Renal cortical epithelial cell (primary cell): ENCODE data around the gene RRAS. TPM values are rescaled to one million over a fixed set of nuclear protein-coding genes. Genes with fewer than 3 reads are reported as not detected.

Experiments
- DNase-seq: peaks from one replicate; pipeline ENCODE4 v3.0.0-alpha.2; 2011; ENCODE audit warnings: low read depth
- total RNA-seq: library from RNA; depleted of rRNA; stranded (reverse); fragments of >200 nt; gene quantifications from 2 replicates; pipeline ENCODE4 v1.2.3, GENCODE V29; 2014

The RRAS gene
- total RNA-seq, result 32.5 and 40.5 TPM in 2 replicates

GRCh38 chr19:49640113-49640898, at the start of gene RRAS:
RRAS (minus strand) TSS chr19:49640143; CDS start chr19:49640098, 45 bp downstream.
- DNase-seq, result peak; percentile 99

- DNase-seq, result no peak
Observed at GRCh38 chr19:49689133-49690078, 49.5 kb upstream of the RRAS start, which contains the start of gene ADM5. ADM5 (plus strand) TSS chr19:49689594; CDS start chr19:49689838, 244 bp downstream.

DNA sequence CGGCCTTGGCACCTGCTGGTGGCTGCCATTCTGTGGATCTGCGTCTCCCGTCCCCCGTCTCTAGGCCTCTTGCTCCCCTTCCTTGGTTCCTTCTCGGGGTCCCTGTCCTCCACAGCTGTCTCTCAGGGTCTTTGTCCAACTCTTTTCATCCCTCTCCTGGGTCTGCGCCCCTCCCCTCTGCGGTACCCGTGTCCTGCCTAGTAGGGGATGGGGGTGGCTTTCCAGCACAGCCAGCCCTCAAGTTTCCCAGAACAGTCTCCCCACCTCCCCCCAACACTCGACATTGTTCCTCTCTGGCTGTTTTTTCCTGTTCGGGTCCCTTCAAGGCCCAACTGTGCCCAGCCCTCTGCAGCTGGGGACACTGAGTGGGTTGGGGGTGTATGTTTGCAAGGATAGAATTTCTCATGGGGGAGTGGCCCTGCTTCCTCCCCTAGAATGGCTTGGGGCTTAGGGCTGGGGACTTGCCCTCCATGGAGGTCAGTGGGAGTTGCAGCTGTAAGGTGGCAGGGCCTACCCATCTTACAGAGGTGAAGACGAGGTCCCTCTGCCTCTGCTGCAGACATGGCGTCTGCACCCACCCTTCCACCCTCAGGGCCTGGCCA, 48.7 kb upstream of the RRAS start:
- DNase-seq, result no peak

DNA sequence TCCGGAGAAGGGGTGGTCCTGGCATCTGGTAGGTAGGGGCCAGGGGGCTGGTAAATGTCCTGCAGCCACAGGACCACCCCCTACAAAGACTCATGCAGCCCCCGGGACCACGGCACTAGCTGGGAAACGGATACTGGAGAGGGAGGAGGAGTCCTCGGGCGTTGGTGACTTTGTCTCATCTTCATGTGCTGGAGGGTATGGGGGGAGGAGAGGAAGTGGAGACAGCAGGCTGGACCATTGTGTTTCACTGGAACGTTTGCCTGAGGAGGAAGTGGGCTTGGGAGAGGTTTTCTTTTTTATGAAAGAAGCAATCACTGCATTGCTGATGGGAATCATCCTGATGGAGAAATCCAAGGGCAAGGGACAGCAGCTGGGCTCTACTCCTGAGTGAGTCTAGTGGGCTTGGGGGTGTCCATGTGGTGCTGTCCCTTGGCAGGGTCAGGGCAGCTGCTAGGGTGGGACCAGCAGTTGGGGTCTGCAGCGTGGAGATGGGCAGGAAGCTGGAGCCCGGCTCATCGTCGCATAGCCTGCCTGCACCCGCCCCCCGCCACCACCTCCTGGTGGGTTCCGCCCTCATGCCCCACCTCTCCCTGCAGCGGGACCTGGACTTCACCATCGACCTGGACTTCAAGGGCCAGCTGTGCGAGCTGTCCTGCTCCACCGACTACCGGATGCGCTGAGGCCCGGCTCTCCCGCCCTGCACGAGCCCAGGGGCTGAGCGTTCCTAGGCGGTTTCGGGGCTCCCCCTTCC, 47.8 kb upstream of the RRAS start:
- DNase-seq, result no peak

- DNase-seq, result no peak
Observed at GRCh38 chr19:49687150-49687549, 47.2 kb upstream of the RRAS start.

- DNase-seq, result no peak
Observed at GRCh38 chr19:49686503-49687088, 46.7 kb upstream of the RRAS start.

DNA sequence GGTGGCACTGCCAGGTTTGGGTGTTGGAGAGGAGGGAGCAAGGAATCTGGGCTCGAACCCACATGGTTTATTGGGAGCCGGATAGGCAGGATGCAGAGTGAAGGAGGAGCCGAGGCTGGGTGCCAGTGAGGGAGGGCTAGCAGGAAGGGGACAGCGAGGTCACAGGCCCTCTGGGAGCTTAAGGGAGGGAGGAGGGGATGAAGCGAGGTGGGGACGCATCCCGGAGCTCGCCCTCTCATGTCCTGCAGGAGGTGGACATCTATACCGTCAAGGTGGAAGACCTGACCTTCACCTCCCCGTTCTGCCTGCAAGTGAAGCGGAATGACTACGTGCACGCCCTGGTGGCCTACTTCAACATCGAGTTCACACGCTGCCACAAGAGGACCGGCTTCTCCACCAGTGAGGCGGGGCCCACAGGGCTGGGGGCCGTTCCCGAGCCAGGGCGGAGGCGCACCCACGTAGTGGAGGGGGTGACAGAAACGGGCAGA, 45.9 kb upstream of the RRAS start:
- DNase-seq, result no peak

GRCh38 chr19:49684983-49685553, 45.1 kb upstream of the RRAS start:
- no peak for DNase-seq

- no peak for DNase-seq
Observed at GRCh38 chr19:49684251-49684982, 44.5 kb upstream of the RRAS start.

DNA sequence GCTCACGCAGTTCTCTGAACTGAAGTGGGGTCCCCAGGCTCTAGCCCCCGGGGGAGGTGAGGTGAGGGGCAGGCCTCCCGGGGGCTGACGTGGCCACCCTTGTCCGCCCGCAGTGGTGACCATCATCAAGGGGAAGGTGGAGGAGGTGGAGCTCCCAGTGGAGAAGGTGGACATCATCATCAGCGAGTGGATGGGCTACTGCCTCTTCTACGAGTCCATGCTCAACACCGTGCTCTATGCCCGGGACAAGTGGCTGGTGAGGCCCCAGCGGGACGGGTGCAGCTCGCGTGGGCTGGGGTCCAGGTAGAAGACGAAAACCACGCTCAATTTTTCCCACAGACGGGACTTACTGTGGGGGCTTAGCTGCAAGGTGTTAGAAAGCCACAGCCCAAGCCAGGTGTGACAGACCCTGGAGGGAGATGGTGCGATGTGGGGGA, 43.9 kb upstream of the RRAS start:
- DNase-seq, result no peak

DNA sequence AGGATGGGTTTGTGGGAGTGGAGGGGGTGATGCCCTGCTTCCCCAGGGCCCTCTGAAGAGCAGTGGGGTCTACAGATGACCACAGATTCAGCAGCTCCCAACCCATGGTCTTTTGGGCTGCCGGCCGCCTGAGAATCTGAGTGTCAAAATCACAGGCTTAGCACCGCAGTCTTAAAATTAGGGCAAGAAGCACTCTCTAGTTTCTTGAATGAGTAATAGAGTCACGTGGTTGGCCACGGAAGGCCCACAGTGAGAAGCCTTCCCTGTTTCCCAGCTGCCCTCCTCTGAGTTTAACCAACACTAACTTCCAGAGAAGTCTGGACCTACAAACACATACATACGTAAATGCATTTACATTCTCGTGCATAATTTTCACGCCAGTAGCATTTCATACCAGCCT, 42.3 kb upstream of the RRAS start:
- DNase-seq, result no peak

- no peak for DNase-seq
Observed at GRCh38 chr19:49681830-49682229, 41.9 kb upstream of the RRAS start.

DNA sequence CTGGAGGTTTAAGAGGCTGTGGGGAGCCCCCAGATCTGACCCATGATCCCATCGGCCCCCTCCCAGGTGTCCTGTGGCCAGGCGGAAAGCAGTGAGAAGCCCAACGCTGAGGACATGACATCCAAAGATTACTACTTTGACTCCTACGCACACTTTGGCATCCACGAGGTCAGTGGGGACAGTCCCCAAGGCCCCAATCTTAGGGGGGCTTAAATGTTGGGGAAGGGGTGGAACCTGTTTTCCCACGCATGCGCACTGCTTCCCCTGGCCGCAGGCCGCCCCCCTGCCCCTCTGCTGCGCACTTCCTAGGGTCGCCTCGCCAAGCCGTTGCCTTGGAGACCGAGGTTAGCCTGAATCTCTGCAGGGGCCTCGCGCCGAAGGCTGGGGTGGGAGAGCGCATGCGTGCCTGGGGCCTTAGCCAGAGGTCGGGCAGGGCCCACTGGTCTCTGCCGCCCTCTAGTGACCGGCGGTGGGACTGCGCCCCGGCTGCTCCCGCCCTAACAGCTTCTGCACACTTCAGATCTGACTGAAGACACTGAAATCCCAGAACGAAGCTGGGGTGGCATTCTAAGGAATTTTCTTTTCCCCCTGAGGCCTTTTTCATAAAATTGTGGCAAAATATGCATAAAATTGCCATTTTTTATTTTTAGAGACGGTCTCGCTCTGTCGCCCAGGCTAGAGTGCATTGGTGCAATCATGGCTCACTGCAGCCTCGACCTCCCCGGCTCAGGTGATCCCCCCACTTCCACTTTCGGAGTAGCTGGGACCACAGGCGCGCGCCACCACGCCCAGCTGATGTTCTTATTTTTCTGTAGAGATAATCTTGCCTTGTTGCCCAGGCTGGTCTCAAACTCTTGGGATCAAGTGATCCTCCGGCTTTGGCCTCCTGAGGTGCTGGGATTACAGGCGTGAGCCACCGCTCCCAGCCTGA, 40.7 kb upstream of the RRAS start:
- DNase-seq, result peak; percentile 64

GRCh38 chr19:49679771-49680413, 39.9 kb upstream of the RRAS start:
- no peak for DNase-seq

DNA sequence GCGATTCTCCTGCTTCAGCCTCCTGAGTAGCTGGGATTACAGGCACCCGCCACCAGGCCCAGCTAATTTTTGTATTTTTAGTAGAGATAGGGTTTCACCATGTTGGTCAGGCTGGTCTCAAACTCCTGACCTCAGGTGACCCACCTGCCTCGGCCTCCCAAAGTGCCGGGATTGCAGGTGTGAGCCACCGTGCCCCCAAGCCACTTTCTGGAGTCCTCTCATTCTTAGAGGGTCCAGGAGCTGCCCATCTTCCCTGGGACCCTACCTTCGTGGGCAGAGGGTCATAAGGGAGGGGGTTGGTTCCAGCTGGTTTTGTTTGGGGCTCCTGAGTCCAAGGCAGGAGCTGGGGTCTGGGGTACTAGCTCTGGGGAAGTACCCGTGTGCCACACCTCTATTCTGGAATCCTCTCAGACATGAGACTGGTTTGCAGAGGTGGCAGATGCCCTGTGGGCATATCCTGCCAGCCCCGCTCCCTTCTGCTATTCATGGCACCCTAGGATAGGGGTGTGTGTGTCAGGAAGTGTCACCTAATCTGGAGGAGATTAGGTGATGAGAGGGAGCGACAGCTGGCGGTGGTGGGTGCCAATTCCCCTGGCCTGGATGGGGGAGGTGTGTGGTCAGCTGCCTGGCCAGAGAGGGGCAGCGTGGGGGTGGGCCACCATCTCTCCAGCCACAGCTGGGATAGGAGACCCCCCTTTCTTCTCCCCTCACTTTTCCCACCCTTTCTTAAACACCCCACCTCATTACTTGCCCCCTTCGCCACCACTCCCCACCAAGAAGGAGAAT, 39.2 kb upstream of the RRAS start:
- DNase-seq, result no peak

- DNase-seq, result peak; percentile 68
Observed at GRCh38 chr19:49677901-49678674, 38.1 kb upstream of the RRAS start.
